GM23248 (cell line): Measurements from ENCODE around the gene SLIT3.

Experiments used
- EZH2 ChIP-seq: fragments of 200-600 bp; sonication (generic); IDR thresholded peaks from 2 replicates; pipeline ENCODE4 v1.6.1; 2018; ENCODE audit warnings: antibody characterized with exemption, mild to moderate bottlenecking; ENCODE audit not compliant: insufficient read depth, poor library complexity, severe bottlenecking
- EZH2phosphoT487 ChIP-seq: fragments of 200-600 bp; sonication (generic); IDR thresholded peaks from 2 replicates; pipeline ENCODE4 v1.6.1; 2018; ENCODE audit warnings: antibody characterized with exemption, moderate library complexity, mild to moderate bottlenecking, low read depth; ENCODE audit not compliant: insufficient read depth

- no peak for TF ChIP-seq EZH2phosphoT487
- no peak for TF ChIP-seq EZH2
Observed at GRCh38 chr5:169094586-169095409, 206.1 kb downstream of the SLIT3 start.
